Measurements from ENCODE around the gene ZNF439.

DNA sequence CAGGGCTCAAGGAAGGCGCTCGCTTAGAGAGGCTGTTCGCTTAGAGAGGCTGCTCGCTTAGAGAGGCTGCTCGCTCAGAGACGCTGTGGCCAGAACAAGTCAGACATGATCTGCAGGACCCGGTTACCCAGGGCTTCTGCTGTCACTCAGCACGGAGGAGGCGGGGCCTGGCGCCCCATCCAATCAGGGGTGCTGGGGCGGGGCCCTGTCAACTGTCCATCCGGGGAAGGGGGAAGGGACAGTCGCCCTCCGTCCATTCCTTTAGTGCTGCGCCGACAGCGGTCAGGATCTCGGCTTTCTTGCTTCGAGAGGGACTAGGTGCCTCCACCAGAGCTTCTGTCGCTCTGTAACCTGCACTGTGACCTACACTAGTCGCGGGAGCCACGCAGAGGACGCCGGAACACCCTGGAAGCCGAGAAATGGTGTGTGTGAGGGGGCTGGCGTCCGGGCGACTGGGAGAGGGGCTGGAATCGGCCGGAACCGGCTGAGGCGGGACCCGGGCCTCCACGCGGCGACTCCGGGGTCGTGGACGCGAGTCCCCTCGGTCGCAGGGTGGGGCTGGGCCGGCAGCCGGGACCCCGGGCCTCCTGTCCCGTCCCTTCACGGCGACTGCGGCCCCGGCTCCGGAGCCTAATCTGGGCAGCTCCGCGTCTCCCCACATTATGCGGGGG is 34.4 kb upstream of the ZNF439 start, which contains the start of gene ZNF440:
- TF ChIP-seq CTCF (IDR thresholded peaks at IDR 0.05) (no peak), POLR2A (IDR thresholded peaks at IDR 0.05) (peak; percentile 43 to 96)
